Measurements from ENCODE around the gene TRPM8. TPM values are rescaled to one million over a fixed set of nuclear protein-coding genes. Genes with fewer than 3 reads are reported as not detected.

Gene TRPM8
- total and polyA plus RNA-seq, 2 experiments from 2014 or later: 0.16 to 0.33 TPM

DNA sequence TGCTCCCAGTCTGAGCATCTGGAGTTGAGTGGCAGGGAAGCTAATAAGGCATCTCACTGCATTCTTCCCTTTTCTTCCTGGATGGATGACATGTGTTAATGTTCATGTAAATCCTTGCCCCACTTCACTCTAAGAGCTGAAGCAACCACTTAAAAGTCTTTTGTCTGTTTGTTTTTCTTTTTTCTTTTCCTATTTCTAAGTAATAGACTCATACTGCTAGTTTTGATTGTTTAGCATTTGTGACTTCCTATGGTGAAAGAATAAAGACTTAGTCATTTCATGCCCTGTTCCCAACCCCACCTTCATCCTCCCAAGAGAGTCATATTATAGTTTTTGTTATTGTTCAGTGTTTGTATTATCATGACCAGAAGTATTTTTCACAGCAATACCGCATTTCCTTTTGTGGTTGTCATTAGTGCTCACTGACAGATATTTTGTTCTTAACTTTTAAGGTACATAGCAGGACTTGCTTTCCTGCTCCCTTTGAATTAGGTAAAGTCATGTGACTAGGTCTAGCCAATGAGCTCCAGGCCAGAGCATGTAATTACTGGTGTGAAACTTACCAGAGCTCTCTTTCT, 115.2 kb downstream of the TRPM8 start:
- Histone ChIP-seq H3K36me3 (replicated peaks; ENCODE audit: insufficient read depth, low read depth) (no peaks in the 10 kb centered on the region), H3K79me2 (no peaks in the 10 kb centered on the region), H3K27ac (no peak overlapping the region), H3K4me2 (no peak overlapping the region), H3K4me1 (ENCODE audit: insufficient read depth) (no peaks in the 10 kb centered on the region), H4K20me1 (ENCODE audit: insufficient read depth, poor library complexity, severe bottlenecking) (no peaks in the 10 kb centered on the region), H2AFZ (no peak overlapping the region), H3K27me3 (no peaks in the 10 kb centered on the region), H3K9me3 (ENCODE audit: low read depth) (no peaks in the 10 kb centered on the region), H3K4me3 (no peak overlapping the region), H3K9me2 (replicated peaks; ENCODE audit: insufficient read depth) (no peaks in the 10 kb centered on the region)
- 88% methylated on average over 1 of the region's 1 CpG for WGBS (ENCODE audit: low lambda C conversion rate, missing lambda C conversion rate)
- TF ChIP-seq EZH2 (IDR thresholded peaks at IDR 0.05; ENCODE audit: borderline replicate concordance) (no peak), EZH2phosphoT487 (IDR thresholded peaks at IDR 0.05; ENCODE audit: low read depth, severe bottlenecking, unreplicated experiment) (no peak)
- TF ChIP-seq, protein P1, sequence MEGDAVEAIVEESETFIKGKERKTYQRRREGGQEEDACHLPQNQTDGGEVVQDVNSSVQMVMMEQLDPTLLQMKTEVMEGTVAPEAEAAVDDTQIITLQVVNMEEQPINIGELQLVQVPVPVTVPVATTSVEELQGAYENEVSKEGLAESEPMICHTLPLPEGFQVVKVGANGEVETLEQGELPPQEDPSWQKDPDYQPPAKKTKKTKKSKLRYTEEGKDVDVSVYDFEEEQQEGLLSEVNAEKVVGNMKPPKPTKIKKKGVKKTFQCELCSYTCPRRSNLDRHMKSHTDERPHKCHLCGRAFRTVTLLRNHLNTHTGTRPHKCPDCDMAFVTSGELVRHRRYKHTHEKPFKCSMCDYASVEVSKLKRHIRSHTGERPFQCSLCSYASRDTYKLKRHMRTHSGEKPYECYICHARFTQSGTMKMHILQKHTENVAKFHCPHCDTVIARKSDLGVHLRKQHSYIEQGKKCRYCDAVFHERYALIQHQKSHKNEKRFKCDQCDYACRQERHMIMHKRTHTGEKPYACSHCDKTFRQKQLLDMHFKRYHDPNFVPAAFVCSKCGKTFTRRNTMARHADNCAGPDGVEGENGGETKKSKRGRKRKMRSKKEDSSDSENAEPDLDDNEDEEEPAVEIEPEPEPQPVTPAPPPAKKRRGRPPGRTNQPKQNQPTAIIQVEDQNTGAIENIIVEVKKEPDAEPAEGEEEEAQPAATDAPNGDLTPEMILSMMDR (IDR thresholded peaks at IDR 0.05; ENCODE audit: poor library complexity): no peak
- no peak for DNase-seq (ENCODE audit: low spot score)

GRCh38 chr2:234033174-234033573, 116.0 kb downstream of the TRPM8 start:
- Histone ChIP-seq H3K27me3 (no peaks in the 10 kb centered on the region), H3K9me2 (replicated peaks; ENCODE audit: insufficient read depth) (no peaks in the 10 kb centered on the region), H3K4me1 (ENCODE audit: insufficient read depth) (no peaks in the 10 kb centered on the region), H2AFZ (no peak overlapping the region), H3K4me3 (no peak overlapping the region), H3K27ac (no peak overlapping the region), H3K36me3 (replicated peaks; ENCODE audit: insufficient read depth, low read depth) (no peaks in the 10 kb centered on the region), H4K20me1 (ENCODE audit: insufficient read depth, poor library complexity, severe bottlenecking) (no peaks in the 10 kb centered on the region), H3K9me3 (ENCODE audit: low read depth) (no peaks in the 10 kb centered on the region), H3K79me2 (no peaks in the 10 kb centered on the region), H3K4me2 (no peak overlapping the region)
- no peak for DNase-seq (ENCODE audit: low spot score)
- no peak for TF ChIP-seq EZH2 (IDR thresholded peaks at IDR 0.05; ENCODE audit: borderline replicate concordance)
- TF ChIP-seq EZH2phosphoT487 (IDR thresholded peaks at IDR 0.05; ENCODE audit: low read depth, severe bottlenecking, unreplicated experiment): no peak
- TF ChIP-seq, protein P1 (IDR thresholded peaks at IDR 0.05; ENCODE audit: poor library complexity): no peak
- WGBS (ENCODE audit: low lambda C conversion rate, missing lambda C conversion rate): 77% methylated on average over 3 of the region's 3 CpGs

DNA sequence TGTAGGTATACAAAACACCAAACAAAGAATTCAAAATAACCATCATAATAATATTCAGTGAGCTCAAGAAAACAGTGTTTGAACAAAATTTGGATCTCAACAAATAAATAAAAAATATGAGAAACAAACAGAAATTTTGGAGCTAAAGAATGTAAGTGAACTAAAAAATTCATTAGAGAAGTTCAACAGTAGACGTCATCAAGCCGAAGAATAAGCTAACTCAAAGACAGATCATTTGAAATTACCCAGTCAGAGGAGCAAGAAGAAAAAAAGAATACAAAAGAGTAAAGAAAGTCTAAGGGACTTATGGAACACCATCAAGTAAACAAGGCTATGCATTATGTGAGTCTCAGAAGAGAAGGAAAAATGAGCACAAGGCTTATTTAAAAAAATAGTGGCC, 116.7 kb downstream of the TRPM8 start:
- no peaks in the 10 kb centered on the region for H3K36me3 ChIP-seq (replicated peaks; ENCODE audit: insufficient read depth, low read depth)
- H3K4me1 ChIP-seq (ENCODE audit: insufficient read depth): no peaks in the 10 kb centered on the region
- H2AFZ ChIP-seq: no peak overlapping the region
- no peaks in the 10 kb centered on the region for H4K20me1 ChIP-seq (ENCODE audit: insufficient read depth, poor library complexity, severe bottlenecking)
- TF ChIP-seq EZH2 (IDR thresholded peaks at IDR 0.05; ENCODE audit: borderline replicate concordance) (no peak), EZH2phosphoT487 (IDR thresholded peaks at IDR 0.05; ENCODE audit: low read depth, severe bottlenecking, unreplicated experiment) (no peak)
- TF ChIP-seq, protein P1 (IDR thresholded peaks at IDR 0.05; ENCODE audit: poor library complexity): no peak
- no peak overlapping the region for H3K4me2 ChIP-seq
- no peaks in the 10 kb centered on the region for H3K79me2 ChIP-seq
- H3K4me3 ChIP-seq: no peak overlapping the region
- WGBS (ENCODE audit: low lambda C conversion rate, missing lambda C conversion rate): 72% methylated on average over 2 of the region's 2 CpGs
- no peak for DNase-seq (ENCODE audit: low spot score)
- H3K9me3 ChIP-seq (ENCODE audit: low read depth): no peaks in the 10 kb centered on the region
- no peaks in the 10 kb centered on the region for H3K9me2 ChIP-seq (replicated peaks; ENCODE audit: insufficient read depth)
- no peak overlapping the region for H3K27ac ChIP-seq
- no peaks in the 10 kb centered on the region for H3K27me3 ChIP-seq
